ENCODE results near the gene TMEM131.

TMEM131 gene

DNA sequence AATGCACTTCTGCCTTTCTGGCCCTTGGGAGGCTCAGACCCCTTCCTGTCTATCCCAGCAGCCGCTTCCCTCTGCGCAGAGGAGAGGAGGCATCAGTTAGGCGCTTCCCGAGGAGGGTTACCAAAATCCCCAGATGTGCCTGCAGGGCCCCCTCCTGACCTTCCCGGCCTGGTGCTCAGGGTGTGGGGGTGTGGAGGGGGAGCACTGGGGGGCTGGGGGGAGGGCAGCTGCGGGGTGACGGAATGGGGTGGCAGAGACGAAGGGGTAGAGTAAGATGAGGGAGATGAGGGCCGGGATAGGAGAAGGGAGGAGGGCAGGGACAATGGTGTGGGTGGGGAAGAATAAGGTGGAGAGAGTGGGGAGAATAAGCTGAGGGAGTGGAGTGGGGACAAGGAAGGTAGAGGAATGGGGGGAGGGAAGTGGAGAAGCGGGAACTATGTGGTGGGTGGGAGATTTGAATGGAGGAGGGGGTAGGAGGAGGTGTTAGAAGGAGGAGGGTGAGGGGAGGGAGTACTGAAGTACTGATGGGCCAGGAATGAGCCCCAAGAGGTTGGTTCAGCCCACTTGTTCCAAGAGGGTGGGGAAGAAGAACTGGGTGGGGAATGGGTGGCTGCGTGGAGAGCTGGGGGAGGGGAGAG lies 288.9 kb downstream of the TMEM131 start:
- DNase-seq (ENCODE audit: low read depth, low spot score) = no peak
- no peak overlapping the region for H3K4me3 ChIP-seq (ENCODE audit: low read depth, low read length)
- no peak for TF ChIP-seq CTCF (IDR thresholded peaks at IDR 0.05; ENCODE audit: low read depth, low read length)
- in situ Hi-C loops (cut with HindIII; ENCODE audit: low sequenced_read_pairs) = no loop called here

Data from astrocyte of the spinal cord (primary cell).